NB4 (cell line): Measurements from ENCODE around the gene WDR38.
A peak's percentile ranks its signal among the peaks of the same experiment; 100 is the strongest.
"Not testable (repeated sequence)": the region's sequence is repeated elsewhere in the genome, so short reads cannot be mapped to it uniquely, and the experiment has no call there.

Experiments used
- DNase-seq: peaks from one replicate; pipeline ENCODE4 v3.0.0; 2010; ENCODE audit warnings: low read depth
- H3K4me3 ChIP-seq: one replicate; pipeline ENCODE4 v1.5.1; 2011; ENCODE audit warnings: mild to moderate bottlenecking, low read depth, low read length, moderate library complexity
- CTCF ChIP-seq: IDR thresholded peaks from one replicate; pipeline ENCODE4 v1.5.1; 2012; ENCODE audit warnings: low read depth, low read length
- MAX ChIP-seq: IDR thresholded peaks from 2 replicates; pipeline ENCODE4 v1.6.1; 2011; ENCODE audit warnings: low read depth, low read length
- MYC ChIP-seq: IDR thresholded peaks from 2 replicates; pipeline ENCODE4 v1.6.1; 2011; ENCODE audit warnings: low read depth, low read length
- POLR2A ChIP-seq: IDR thresholded peaks from 2 replicates; pipeline ENCODE4 v1.6.1; 2011; ENCODE audit warnings: mild to moderate bottlenecking; ENCODE audit not compliant: insufficient read length; ENCODE audit errors: extremely low read depth

The WDR38 gene

GRCh38 chr9:124831642-124832364 lies 21.5 kb upstream of the WDR38 start:
- TF ChIP-seq MYC (no peak), POLR2A (no peak), CTCF (no peak), MAX (no peak)
- DNase-seq = no peak
- H3K4me3 ChIP-seq = no peak overlapping the region

GRCh38 chr9:124834591-124834990 lies 18.7 kb upstream of the WDR38 start:
- DNase-seq = no peak
- TF ChIP-seq CTCF (no peak), MAX (no peak), POLR2A (no peak), MYC (no peak)

GRCh38 chr9:124835026-124835557 lies 18.2 kb upstream of the WDR38 start:
- no peak for DNase-seq
- no peak for TF ChIP-seq CTCF
- TF ChIP-seq POLR2A = no peak
- no peak for TF ChIP-seq MYC
- no peak for TF ChIP-seq MAX
- H3K4me3 ChIP-seq = no peak overlapping the region

More at GRCh38 chr9:124834591-124834990, 18.7 kb upstream of the WDR38 start:
- no peak overlapping the region for H3K4me3 ChIP-seq

GRCh38 chr9:124838132-124838531 lies 15.1 kb upstream of the WDR38 start:
- H3K4me3 ChIP-seq, DNase-seq: not testable (repeated sequence)

GRCh38 chr9:124838567-124839275 lies 14.5 kb upstream of the WDR38 start:
- H3K4me3 ChIP-seq, DNase-seq: not testable (repeated sequence)

- DNase-seq = no peak
- TF ChIP-seq CTCF (peak; percentile 33), MYC (no peak), POLR2A (no peak)
- H3K4me3 ChIP-seq = no peak overlapping the region
Measured at GRCh38 chr9:124839612-124840299, 13.5 kb upstream of the WDR38 start.
